ENCODE results near the gene NUDT8.

GRCh38 chr11:67649634-67650510, 20.1 kb upstream of the NUDT8 start:
- TF ChIP-seq CTCF (conservative IDR thresholded peaks at IDR 0.05) = no peak
- no peak for TF ChIP-seq ZFX (IDR thresholded peaks at IDR 0.05)

Measured in C4-2B (cell line).